ENCODE measurements around the gene FOXE3.

DNA sequence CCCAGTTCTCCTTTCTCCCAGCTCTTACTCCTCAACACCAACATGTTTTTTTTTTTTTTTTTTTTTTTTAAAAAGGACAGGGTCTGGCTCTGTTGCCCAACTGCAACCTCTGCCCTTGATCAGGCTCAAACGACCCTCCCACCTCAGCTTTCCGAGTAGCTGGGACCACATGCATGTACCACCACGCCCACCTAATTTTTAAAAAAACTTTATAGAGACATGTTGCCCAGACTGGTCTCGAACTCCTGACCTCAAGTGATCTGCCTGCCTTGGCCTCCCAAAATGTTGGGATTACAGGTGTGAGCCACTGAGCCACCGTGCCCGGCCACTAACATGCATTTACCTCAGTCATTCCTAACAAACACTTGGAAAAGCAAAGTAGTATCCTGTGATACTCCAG lies 31.1 kb upstream of the FOXE3 start:
- TF ChIP-seq, protein P1, sequence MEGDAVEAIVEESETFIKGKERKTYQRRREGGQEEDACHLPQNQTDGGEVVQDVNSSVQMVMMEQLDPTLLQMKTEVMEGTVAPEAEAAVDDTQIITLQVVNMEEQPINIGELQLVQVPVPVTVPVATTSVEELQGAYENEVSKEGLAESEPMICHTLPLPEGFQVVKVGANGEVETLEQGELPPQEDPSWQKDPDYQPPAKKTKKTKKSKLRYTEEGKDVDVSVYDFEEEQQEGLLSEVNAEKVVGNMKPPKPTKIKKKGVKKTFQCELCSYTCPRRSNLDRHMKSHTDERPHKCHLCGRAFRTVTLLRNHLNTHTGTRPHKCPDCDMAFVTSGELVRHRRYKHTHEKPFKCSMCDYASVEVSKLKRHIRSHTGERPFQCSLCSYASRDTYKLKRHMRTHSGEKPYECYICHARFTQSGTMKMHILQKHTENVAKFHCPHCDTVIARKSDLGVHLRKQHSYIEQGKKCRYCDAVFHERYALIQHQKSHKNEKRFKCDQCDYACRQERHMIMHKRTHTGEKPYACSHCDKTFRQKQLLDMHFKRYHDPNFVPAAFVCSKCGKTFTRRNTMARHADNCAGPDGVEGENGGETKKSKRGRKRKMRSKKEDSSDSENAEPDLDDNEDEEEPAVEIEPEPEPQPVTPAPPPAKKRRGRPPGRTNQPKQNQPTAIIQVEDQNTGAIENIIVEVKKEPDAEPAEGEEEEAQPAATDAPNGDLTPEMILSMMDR (IDR thresholded peaks at IDR 0.05; ENCODE audit: extremely low read depth in 1 of 2, insufficient read depth in 1 of 2, low read depth in 1 of 2, low read length in 2 of 2) = no peak
- no peak for TF ChIP-seq EZH2 (IDR thresholded peaks at IDR 0.05; ENCODE audit: borderline replicate concordance, low read depth, low read length, severe bottlenecking)
- no peak for TF ChIP-seq POLR2A (IDR thresholded peaks at IDR 0.05; ENCODE audit: low read depth, low read length)
- no peak for TF ChIP-seq POLR2AphosphoS5 (IDR thresholded peaks at IDR 0.05; ENCODE audit: insufficient read depth, low read depth, low read length)
- TF ChIP-seq, protein P2, sequence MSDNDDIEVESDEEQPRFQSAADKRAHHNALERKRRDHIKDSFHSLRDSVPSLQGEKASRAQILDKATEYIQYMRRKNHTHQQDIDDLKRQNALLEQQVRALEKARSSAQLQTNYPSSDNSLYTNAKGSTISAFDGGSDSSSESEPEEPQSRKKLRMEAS (IDR thresholded peaks at IDR 0.05; ENCODE audit: insufficient read depth, insufficient read length) = no peak

All from endothelial cell of umbilical vein (primary cell).